Activated T-cell treated with anti-CD3 and anti-CD28 coated beads, Interleukin-2, amount 50 U/mL, for 1 hour (primary cell): ENCODE data around the gene KCNT2.
"Not testable (repeated sequence)": the region's sequence is repeated elsewhere in the genome, so short reads cannot be mapped to it uniquely, and the experiment has no call there.

Experiments
- DNase-seq: peaks from one replicate; pipeline ENCODE4 v3.0.0-alpha.2; 2020

KCNT2 gene

DNA sequence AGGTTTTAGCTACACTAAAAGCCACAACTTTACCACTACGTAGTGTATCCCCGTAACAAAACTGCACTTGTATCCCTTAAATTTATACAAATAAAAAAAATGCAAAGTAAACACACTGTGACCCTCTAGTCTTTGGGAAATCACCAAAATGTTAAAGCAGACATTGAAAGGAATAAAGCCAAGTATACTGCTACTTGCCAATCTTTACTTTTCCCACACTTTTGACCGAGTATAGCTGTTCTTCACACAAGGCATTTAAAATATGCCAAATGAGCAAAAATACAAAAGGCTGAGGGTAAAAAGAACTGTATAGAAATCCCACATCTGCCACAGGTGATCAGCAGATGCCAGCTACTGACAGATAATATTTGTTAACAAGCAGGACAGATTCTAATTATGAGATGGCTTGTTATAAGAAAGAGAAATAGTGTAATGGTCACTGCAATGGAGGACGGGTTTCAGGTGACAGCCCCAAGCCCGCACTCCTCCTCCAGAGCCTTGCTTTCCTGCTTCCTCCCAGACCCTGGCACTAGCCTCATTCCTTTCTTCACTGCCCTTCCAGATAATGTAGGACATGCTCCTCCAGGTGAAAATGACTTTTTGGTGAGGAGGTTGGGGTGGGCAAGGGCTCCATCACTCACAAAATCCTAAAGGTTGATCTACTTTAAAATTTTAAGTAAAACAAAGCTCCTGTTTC, 18.1 kb downstream of the KCNT2 start:
- no peak for DNase-seq

DNA sequence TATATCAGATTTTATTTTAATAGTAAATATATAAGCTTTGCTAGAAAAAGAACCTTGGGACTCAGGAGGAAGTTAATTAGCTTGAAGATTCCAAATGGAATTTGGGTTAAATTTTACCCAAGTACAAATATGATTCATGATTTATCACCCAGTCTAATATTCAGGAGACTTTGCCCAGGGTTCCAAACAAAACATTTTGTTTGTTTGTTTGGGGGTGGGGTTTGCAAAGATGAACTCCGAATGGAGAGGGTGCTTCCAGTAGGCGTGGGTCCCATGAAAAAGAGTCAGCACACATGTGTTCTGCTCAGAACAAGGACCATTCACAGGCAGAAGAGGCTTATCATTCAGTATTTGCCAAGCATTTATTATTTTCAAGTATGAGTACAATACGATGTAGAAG, 23.5 kb downstream of the KCNT2 start:
- no peak for DNase-seq

DNA sequence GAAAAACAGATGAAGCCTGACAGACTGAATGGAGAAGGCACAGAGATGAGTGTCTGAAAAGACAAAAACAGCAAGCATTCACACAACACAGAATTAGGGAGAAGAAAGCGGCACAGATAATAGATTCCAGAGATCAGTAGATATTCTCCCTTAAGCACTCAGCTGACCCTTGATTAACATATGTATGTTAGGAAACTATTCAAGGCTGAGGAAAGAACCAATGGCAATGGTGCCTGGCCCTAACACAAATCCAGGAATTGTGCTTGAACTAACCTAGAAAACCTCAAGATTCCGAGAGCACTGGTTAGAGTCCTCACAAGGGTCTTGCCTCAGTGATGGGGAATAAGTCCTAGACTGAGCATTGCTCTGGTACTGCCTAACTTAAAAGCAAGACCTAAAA, 30.9 kb downstream of the KCNT2 start:
- DNase-seq, result no peak

DNA sequence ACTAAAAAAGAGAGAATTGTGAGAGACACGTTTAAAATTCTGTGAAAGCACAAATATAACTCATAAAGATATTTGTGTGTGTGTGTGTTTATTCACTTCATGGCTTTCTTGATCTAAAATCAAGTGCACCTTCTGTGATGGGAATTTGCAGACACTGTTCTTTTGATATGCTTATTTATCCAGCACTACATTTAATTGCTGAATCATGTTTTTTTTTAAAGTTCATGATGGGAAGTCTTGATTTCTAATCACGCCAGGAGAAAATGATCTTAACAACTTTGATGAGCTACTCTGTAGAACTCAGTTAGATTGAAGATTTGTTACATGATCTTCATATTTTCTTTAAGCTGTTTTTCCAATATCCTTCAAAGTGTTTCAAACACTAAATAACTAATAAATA, 35.0 kb downstream of the KCNT2 start:
- no peak for DNase-seq

DNA sequence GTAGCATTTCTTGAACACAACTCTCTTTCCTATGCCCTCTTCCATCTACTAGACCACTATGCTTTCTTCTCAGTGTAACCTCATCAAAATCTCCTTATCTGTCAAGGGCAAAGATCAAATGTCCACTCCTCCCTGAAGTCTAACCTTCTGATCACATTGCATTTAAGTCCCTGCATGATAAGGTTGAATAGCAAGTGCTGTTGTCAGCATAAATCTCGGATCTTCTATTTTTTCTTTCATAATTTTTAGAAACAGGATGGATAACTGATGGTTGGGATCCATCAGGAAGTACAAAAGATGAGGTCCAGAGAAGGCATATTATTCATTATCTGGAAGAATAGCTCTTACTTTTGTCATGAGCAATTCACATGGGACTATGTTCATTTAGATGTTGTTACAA, 41.0 kb downstream of the KCNT2 start:
- no peak for DNase-seq

DNA sequence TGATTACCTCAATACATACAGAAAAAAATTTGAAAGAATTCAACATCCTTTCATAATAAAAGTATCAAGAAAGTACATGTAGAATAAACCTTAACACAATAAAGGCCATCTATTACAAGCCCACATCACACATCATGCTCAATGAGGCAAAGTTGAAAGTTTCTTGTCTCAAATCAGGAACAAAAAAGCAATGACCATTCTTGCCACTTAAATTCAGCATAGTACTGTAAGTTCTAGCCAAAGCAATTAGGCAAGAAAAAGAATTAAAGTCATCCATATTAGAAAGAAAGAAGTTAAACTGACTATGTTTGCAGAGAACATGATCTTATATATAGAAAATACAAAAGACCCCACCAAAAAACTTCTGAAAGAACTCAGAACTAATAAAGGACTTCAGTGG, 44.5 kb downstream of the KCNT2 start:
- DNase-seq, result no peak

DNA sequence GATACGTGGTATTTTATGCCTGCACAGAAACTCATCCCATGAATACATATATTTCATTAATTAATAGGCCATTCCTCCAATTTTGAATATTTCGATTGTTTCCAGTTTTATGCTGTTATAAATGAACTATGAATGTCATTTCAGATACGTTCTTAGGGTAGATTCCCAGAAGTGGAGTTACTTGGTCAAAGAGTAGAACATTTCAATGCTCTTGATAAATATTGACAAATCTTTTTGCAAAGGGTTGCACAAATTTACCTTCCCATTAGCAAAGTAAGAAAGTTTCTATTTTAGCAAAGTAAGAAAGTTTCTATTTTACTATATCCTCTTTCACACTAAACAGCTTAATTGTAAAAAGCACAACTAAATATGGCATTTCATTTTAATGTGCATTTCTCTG, 48.9 kb downstream of the KCNT2 start:
- no peak for DNase-seq

DNA sequence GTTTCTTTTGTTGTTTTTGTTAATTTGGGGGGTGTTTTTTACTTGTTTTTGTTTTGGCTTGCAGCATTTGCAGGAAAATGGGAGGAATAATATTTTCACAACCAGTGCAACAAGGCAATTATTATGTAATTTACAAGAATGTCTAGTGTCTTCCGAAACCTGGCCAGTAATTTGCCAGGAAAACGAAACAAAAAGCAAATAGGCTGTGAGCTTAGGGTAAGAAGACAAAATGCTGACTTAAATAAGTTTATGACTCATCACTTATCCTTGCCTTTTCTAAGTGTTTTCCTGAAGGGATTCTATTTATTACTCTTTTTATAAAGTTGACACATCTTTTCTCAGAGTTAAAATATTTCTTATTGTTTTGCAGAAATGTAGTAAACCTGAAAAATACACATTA, 49.8 kb downstream of the KCNT2 start:
- no peak for DNase-seq

DNA sequence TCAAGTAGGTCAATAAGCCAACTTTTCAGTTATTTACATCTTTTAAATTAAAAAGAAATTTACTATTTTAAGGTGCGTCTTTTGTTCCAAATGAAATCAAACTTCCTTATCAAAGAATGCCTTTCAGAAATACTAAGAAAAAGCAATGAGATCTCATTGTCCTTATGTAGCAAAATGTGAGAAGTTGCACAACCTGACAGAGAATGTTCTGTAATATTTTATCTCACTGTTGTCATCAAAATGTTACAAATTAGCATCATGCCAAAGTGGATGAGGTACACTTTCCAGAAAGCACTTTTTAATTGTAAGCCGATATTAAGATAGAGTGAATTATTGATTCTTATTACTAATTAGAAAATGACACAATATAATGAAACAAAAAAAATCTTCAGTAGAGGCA, 50.4 kb downstream of the KCNT2 start:
- DNase-seq, result no peak

DNA sequence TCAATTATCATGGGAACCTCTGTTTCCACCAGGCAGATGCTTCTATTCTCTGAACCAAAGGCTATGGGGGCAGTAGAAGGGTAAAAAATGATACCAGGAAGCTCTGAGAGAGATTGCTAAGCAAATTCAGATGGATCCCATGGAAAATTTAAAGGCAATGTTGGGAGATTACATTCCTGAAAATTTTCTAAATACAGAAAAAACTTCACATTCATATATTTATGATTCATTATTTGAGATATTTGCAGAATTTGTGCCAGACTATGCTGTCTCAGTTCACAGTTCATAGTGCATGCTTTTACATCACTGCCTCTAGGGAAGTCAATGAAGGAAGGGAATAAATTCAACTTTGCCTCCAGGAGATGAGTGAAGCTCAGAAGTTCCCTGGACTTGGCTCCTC, 57.5 kb downstream of the KCNT2 start:
- DNase-seq, result no peak

DNA sequence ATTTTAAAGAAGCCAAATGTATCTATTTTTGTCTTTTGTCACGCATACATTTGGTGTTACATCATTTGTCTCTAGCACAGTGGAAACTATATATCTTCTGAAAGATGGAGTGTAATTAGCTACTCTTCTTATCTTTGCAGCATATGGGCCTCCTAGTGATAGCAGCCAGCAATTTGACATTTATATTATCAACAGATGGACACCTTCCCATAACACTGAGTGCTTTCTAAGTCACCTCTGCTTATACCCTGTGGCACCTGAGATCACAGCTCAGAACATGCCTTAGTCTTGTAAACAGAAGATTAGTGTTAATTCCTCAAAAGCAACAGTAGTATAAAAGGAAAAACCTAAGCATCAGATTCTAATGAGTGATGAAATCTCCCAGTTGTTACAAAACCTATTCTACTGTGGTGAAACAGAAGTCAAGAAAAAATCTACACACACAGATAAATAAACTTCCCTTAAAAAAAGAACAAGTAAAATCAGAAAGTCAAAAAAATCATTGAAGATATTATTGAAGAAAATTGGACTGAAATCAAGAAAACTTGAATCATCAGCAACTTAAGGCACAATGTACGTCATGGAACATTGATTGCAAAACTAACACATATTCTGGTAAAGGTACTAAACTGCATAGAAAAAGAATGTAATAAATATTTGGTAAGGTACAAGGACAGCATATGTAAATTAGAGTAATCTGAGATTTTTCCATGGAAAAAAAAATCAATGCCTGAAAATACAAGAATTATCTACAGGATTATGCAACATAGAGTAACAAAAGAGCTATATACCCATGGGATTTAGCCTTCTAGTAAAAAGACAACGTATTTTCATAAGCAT, 61.7 kb downstream of the KCNT2 start:
- DNase-seq, result no peak

DNA sequence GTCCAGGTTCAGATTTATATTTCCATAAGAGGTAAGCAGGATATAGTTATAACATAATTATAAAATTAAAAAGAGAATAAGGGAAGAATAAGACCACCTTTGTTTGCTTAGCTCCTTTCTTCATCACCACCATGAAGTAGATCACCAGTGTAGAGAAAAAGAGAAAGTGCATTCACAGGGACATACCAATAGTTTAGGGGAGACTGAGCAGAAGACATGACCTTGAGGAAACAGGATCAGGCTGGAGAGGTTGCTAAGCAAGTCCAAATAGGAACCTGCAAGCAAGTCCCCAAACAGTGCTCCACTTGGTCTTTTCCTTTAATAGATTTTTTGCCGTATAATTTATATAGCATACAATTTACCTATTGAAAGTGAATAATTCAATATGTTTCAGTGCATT, 63.0 kb downstream of the KCNT2 start:
- DNase-seq, result no peak

DNA sequence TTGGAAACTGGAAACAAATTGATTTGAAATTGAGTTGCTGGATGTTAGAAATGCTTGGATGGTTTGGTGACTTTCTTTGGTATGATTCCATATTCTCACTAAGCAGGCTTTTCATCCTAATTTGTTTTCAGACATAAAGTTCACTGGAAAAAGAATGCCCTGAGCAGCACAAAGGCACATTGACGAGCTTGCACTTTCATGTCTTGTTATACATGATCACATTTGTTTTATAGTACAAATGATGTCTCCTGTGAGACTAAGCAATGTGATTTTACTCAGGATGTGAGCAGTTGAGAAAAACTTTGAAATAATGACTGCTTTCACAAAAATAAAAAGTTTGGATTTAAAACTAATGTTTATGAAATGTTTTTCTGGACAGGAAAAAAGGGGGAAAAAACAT, 63.6 kb downstream of the KCNT2 start:
- no peak for DNase-seq

DNA sequence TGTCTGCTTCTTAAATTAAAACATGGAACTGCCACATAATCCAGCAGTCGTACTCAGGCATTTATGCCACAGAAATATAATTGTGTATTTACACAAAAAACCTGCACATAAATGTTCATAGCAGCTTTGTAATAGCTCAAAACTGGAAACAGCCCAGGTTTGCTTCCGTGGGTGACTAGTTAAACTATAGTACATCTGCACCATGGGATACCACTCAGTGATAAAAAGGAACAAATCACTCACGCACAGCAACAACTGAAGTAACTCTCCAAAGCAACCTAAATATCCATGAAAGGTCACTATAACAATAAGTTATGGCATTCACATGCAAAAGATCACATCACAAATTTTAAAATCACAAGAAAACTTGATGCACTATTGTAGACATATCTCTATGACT, 64.4 kb downstream of the KCNT2 start:
- DNase-seq, result no peak

DNA sequence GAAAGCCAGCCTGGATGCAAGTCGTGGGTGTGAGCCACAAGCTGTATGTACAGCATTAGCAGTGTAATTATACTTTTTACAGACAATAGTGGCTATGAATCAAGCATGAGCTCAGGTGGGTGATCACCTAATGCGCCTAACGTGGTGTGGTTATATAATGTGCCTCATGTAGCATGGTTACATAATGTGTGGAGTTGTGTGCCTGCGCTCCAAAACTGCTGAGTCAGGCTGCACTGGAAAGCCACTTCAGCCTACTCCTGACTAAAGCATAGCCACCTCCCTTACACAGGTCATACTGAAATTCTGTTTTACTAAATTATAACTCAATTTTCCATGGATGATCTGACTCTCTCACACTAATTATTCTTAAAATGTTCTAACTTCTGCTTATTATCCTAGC, 69.8 kb downstream of the KCNT2 start:
- DNase-seq, result no peak

DNA sequence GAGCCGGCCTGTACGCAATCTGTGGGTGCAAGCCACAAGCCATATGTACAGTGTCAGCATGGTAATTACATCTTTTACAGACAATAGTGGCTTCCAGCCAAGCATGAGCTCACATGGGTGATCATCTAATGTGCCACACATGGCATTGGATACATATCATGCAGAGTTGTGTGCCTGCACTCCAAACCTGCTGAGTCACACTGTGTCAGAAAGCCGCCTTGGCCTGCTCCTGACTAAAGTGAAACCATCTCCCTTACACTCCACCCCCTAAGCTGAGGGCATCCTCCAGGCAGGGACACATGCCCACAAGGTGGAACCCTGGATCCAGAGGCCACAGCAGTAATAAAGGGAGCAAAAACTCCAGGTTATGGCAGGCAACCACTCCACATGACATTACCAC, 72.5 kb downstream of the KCNT2 start:
- no peak for DNase-seq

DNA sequence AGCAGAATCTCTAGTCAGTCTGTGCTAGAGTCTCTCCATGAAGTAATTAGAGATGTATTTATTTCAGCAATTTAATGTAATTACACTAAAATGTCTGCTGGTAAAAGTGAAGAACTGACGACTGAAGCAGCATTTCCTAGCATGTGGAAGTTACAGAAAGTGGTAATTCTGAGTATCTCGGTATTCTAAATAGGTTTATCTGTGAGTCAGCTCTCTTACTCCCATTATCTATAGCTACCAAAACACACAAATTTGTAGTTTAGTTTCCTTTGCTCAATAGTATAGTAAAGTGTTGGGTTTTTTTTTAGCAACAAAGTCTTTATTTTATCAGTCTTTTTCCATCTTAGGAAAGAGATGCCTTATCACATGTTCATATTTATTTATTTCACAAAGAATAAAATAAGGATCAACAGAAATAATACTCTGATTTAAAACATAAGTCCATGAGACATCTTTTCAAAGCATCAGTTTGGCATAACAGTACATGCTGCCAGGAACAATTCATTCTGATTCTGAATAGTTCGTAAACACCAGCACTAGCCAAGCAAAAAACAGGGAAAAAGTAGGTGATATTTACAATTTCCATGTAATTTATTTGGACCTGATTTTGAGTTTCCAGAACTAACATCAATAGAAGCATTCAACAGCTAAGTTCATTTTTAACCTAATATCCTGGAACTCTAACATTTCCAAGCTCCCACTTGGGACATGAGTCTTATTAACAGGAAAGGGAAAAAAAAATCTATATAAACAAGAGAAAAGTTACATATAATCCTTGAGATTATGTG, 76.3 kb downstream of the KCNT2 start:
- no peak for DNase-seq

DNA sequence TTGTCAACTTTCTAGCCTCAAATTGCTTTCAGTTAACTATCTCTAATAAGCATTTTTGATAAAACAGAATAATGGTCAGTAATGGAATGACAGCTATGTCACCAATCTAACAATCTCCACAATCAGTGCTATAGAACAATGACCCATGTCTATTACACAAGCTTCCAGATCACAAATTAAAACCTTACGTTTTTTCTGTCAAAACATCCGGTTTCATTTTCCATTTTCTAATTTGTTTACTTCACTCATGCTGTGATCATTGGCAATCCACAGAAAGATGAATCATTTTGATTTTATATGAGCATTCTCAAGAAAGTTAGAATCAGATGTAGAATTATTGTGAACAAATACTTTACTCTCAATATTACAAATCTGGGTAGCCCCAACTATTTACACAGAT, 80.3 kb downstream of the KCNT2 start:
- no peak for DNase-seq

DNA sequence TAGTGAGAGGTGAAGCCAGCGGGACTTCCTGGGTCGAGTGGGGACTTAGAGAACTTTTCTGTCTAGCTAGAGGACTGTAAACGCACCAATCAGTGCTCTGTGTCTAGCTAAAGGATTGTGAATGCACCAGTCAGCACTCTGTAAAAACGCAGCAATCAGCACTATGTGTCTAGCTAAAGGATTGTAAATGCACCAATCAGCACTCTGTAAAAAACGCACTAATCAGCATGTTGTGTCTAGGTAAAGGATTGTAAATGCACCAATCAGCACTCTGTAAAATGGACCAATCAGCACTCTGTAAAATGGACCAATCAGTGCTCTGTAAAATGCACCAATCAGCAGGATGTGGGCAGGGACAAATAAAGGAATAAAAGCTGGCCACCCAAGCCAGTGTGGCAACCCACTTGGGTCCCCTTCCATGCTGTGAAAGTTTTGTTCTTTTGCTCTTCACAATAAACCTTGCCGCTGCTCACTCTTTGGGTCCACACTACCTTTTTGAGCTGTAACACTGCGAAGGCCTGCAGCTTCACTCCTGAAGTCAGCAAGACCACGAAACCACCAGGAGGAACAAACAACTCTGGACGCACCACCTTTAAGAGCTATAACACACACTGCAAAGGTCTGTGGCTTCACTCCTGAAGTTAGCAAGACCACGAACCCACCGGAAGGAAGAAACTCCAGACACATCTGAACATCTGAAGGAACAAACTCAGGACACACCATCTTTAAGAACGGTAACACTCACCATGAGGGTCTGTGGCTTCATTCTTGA, 85.5 kb downstream of the KCNT2 start:
- DNase-seq, result not testable (repeated sequence)

DNA sequence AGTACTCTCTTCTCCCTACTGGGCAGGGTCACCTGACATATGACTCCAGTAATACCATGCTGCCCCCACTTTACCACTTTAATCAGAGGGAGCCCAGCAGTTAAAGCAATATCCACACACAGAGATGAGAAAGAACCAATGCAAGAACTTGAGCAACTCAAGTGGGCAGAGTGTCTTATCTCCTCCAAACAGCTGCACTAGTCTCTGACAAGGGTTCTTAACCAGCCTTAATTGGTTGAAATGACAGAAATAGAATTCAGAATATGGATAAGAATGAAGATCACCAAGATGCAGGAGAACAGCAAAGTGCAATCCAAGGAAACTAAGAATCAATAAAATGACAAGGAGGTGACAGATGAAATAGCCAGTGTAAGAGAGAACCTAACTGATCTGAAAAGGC, 91.0 kb downstream of the KCNT2 start:
- DNase-seq, result no peak

DNA sequence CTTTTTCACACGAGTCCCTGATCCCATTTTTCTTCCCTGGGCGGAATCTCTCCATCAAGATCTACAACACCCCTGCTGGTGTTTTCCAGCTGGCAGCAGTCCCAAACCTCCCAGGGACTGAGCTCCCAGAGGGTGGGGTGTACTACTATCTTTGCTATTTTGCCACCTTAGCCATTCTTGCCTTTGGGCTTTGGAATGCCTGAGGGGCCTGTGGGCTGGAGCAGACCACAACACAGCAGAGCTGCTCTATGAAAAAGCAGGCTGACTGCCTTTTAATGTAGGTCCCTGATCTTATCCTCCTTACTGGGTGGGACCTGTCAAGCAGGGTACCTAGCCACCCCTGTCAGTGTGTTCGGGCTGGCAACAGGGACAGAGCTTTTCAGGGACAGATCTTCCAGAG, 91.9 kb downstream of the KCNT2 start:
- DNase-seq, result no peak

DNA sequence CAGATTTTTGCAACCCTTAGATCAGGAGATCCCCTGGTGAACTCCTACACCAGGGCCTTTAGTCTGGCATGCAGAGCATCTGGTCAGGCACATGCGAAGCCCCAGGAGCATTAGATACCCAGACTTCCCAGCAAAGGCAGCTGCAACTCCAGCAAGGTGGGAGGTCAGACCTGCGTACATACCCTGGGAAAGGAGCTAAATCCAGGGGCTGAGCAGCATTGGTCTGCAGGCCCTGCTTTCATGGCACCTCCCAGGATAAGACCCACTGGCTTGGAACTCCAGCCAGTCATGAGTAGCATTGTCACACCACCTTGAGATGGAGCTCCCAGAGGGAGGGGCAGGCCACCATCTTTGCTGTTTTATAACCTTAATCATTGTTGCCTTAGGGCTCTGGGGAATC, 92.3 kb downstream of the KCNT2 start:
- DNase-seq, result no peak

DNA sequence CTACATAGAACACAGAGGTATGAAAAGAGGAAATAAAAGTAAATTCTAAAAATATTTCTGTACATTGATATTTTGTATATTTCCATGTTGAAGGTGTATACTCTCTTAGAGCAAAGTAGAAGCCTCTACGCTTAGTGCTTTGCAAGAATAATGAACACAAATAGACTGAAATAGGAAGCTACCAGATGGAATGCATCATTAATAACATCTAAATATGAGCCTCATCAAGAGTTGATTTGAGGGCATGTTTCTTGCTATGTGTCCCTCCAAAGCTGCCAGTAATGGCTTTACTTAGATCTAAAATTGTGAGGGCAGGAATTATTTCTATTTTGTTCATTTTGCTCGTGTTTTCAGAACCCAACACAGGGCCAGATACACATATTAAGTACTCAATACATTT, 94.4 kb downstream of the KCNT2 start:
- DNase-seq, result no peak
